ENCODE data around the gene CGB7. TPM values are rescaled to one million over a fixed set of nuclear protein-coding genes. Genes with fewer than 3 reads are reported as not detected.
"Not testable (repeated sequence)": the region's sequence is repeated elsewhere in the genome, so short reads cannot be mapped to it uniquely, and the experiment has no call there.

The CGB7 gene
- total and polyA plus RNA-seq, 4 experiments from 2014 or later, result not detected

GRCh38 chr19:49056902-49057596 lies 500 bp downstream of the CGB7 start:
- Mint-ChIP-seq H3K4me1 (peaks cover 7 to 27% (median 14%) of the 10 kb centered on the region in 4 donors), H3K27ac (peak overlapping the region in 6 of 7 donors; percentile 2 to 60 (median 18)), H3K27me3 (peaks cover 16 to 24% of the 10 kb centered on the region in 2 donors), H3K4me3 (peak overlapping the region; percentile 79 to 93 (median 89))
- H3K9me3 Mint-ChIP-seq; H3K36me3 Mint-ChIP-seq; H3K9me3 ChIP-seq (ENCODE audit: control insufficient read depth in 1 of 2, low read length in 2 of 2); H3K36me3 ChIP-seq (ENCODE audit: insufficient read depth, low read length); H3K27ac ChIP-seq (ENCODE audit: low read depth, low read length): not testable (repeated sequence)
- ChIA-PET POLR2A (ENCODE audit: partially characterized antibody) (interaction anchor here (0.6 to 2.1 kb wide), 4 partner anchors 37 to 623 kb away, joined by 3 to 8 read pairs (median 3); partner anchors contain the start of genes GYS1, LIN7B and RUVBL2), CTCF (ENCODE audit: partially characterized antibody) (interaction anchor here (1.0 to 1.5 kb wide), 5 partner anchors 11 to 64 kb away, joined by 3 to 7 read pairs (median 3); partner anchors contain the start of genes GYS1 and RUVBL2)
- Histone ChIP-seq H3K4me1 (ENCODE audit: insufficient read depth, low read length) (peaks cover 23% of the 10 kb centered on the region), H3K4me3 (ENCODE audit: low read length in 2 of 2) (peak overlapping the region; percentile 49 to 57), H3K27me3 (ENCODE audit: insufficient read depth, low read length) (peaks cover 18% of the 10 kb centered on the region)
- intact Hi-C loops (cut with micrococcal nuclease), result loop anchor here (2.0 to 10.0 kb wide), 2 partner anchors 38 to 62 kb away; partner anchors contain the start of genes GYS1 and RUVBL2
- peak in 1 of 5 donors; percentile 13 for DNase-seq

GRCh38 chr19:49056101-49056901 lies 1.2 kb downstream of the CGB7 start:
- peak; percentile 42 to 52 (median 48) for DNase-seq
- Histone ChIP-seq H3K4me3 (ENCODE audit: low read length in 2 of 2) (peak overlapping the region; percentile 49 to 57), H3K36me3 (ENCODE audit: insufficient read depth, low read length) (no peaks in the 10 kb centered on the region), H3K27me3 (ENCODE audit: insufficient read depth, low read length) (peaks cover 18% of the 10 kb centered on the region), H3K4me1 (ENCODE audit: insufficient read depth, low read length) (peaks cover 23% of the 10 kb centered on the region), H3K9me3 (ENCODE audit: control insufficient read depth in 1 of 2, low read length in 2 of 2) (no peaks in the 10 kb centered on the region), H3K27ac (ENCODE audit: low read depth, low read length) (no peak overlapping the region)
- peaks cover 7 to 27% (median 14%) of the 10 kb centered on the region in 4 donors for H3K4me1 Mint-ChIP-seq
- CTCF ChIA-PET (ENCODE audit: partially characterized antibody), result interaction anchor here (1.0 to 1.5 kb wide), 4 partner anchors 11 to 63 kb away, joined by 3 to 7 read pairs (median 4); partner anchors contain the start of genes GYS1 and RUVBL2
- peaks cover 16 to 24% of the 10 kb centered on the region in 2 donors for H3K27me3 Mint-ChIP-seq
- peaks cover 0 to 3% (median 0%) of the 10 kb centered on the region in 8 donors for H3K9me3 Mint-ChIP-seq
- H3K4me3 Mint-ChIP-seq, result peak overlapping the region; percentile 79 to 93 (median 89)
- H3K27ac Mint-ChIP-seq, result peak overlapping the region in 2 of 7 donors; percentile 2 to 17
- intact Hi-C loops (cut with micrococcal nuclease), result loop anchor here (2.0 to 10.0 kb wide), 2 partner anchors 38 to 62 kb away; partner anchors contain the start of genes GYS1 and RUVBL2
- H3K36me3 Mint-ChIP-seq, result no peaks in the 10 kb centered on the region
- POLR2A ChIA-PET (ENCODE audit: partially characterized antibody), result interaction anchor here (1.4 kb wide), 1 partner anchor 36 kb away, joined by 3 read pairs; a partner anchor contains a TSS

GRCh38 chr19:49050376-49051033 lies 7.0 kb downstream of the CGB7 start:
- not testable (repeated sequence) for H3K4me3 Mint-ChIP-seq
- intact Hi-C loops (cut with micrococcal nuclease), result loop anchor here (10.0 kb wide), 1 partner anchor 56 kb away; the partner anchor contains the start of genes GYS1 and RUVBL2

GRCh38 chr19:49049834-49050233 lies 7.7 kb downstream of the CGB7 start:
- H3K27me3 Mint-ChIP-seq; H3K36me3 ChIP-seq (ENCODE audit: insufficient read depth, low read length); H3K27ac ChIP-seq (ENCODE audit: low read depth, low read length); H3K27ac Mint-ChIP-seq; H3K4me1 Mint-ChIP-seq; CTCF ChIA-PET (ENCODE audit: partially characterized antibody); H3K36me3 Mint-ChIP-seq; H3K4me3 ChIP-seq (ENCODE audit: low read length in 2 of 2); DNase-seq; H3K4me3 Mint-ChIP-seq; H3K4me1 ChIP-seq (ENCODE audit: insufficient read depth, low read length); H3K9me3 Mint-ChIP-seq; H3K9me3 ChIP-seq (ENCODE audit: control insufficient read depth in 1 of 2, low read length in 2 of 2); POLR2A ChIA-PET (ENCODE audit: partially characterized antibody); H3K27me3 ChIP-seq (ENCODE audit: insufficient read depth, low read length): not testable (repeated sequence)
- intact Hi-C loops (cut with micrococcal nuclease), result loop anchor here (10.0 kb wide), 1 partner anchor 55 kb away; the partner anchor contains the start of genes GYS1 and RUVBL2

More at GRCh38 chr19:49050376-49051033, 7.0 kb downstream of the CGB7 start:
- DNase-seq; H3K36me3 ChIP-seq (ENCODE audit: insufficient read depth, low read length); H3K27me3 ChIP-seq (ENCODE audit: insufficient read depth, low read length); H3K4me3 ChIP-seq (ENCODE audit: low read length in 2 of 2); H3K9me3 Mint-ChIP-seq; H3K27ac ChIP-seq (ENCODE audit: low read depth, low read length); H3K27me3 Mint-ChIP-seq; H3K4me1 ChIP-seq (ENCODE audit: insufficient read depth, low read length); H3K27ac Mint-ChIP-seq; POLR2A ChIA-PET (ENCODE audit: partially characterized antibody); H3K9me3 ChIP-seq (ENCODE audit: control insufficient read depth in 1 of 2, low read length in 2 of 2); H3K4me1 Mint-ChIP-seq; H3K36me3 Mint-ChIP-seq; CTCF ChIA-PET (ENCODE audit: partially characterized antibody): not testable (repeated sequence)

- intact Hi-C loops (cut with micrococcal nuclease); H3K9me3 Mint-ChIP-seq; H3K27me3 ChIP-seq (ENCODE audit: insufficient read depth, low read length); H3K4me1 Mint-ChIP-seq; H3K36me3 Mint-ChIP-seq; DNase-seq; H3K9me3 ChIP-seq (ENCODE audit: control insufficient read depth in 1 of 2, low read length in 2 of 2); H3K27ac ChIP-seq (ENCODE audit: low read depth, low read length); CTCF ChIA-PET (ENCODE audit: partially characterized antibody); H3K4me1 ChIP-seq (ENCODE audit: insufficient read depth, low read length); POLR2A ChIA-PET (ENCODE audit: partially characterized antibody); H3K36me3 ChIP-seq (ENCODE audit: insufficient read depth, low read length); H3K4me3 Mint-ChIP-seq; H3K4me3 ChIP-seq (ENCODE audit: low read length in 2 of 2); H3K27me3 Mint-ChIP-seq: not testable (repeated sequence)
- H3K27ac Mint-ChIP-seq, result peak within 1 kb of the TSS in 1 of 7 donors; percentile 64
Observed at GRCh38 chr19:49049011-49049410, 8.5 kb downstream of the CGB7 start, which contains the start of gene CGB8. Gene CGB8, minus strand, starts transcription at chr19:49049111. Its CDS starts 372 bp downstream, at chr19:49048739.

- intact Hi-C loops (cut with micrococcal nuclease); H3K4me3 ChIP-seq (ENCODE audit: low read length in 2 of 2); H3K27me3 Mint-ChIP-seq; H3K27me3 ChIP-seq (ENCODE audit: insufficient read depth, low read length); H3K4me1 ChIP-seq (ENCODE audit: insufficient read depth, low read length); H3K9me3 ChIP-seq (ENCODE audit: control insufficient read depth in 1 of 2, low read length in 2 of 2); POLR2A ChIA-PET (ENCODE audit: partially characterized antibody); H3K36me3 Mint-ChIP-seq; H3K36me3 ChIP-seq (ENCODE audit: insufficient read depth, low read length); H3K4me1 Mint-ChIP-seq; H3K27ac Mint-ChIP-seq; H3K27ac ChIP-seq (ENCODE audit: low read depth, low read length); H3K9me3 Mint-ChIP-seq; CTCF ChIA-PET (ENCODE audit: partially characterized antibody); H3K4me3 Mint-ChIP-seq; DNase-seq: not testable (repeated sequence)
Observed at GRCh38 chr19:49043548-49043947, 14.0 kb downstream of the CGB7 start, which contains the start of gene CGB5. Gene CGB5, plus strand, starts transcription at chr19:49043848. Its CDS starts 362 bp downstream, at chr19:49044210.

Data from CD4-positive, alpha-beta memory T cell (primary cell).